Left renal cortex interstitium (tissue), 4 donors: ENCODE data around the gene LTO1. TPM values are rescaled to one million over a fixed set of nuclear protein-coding genes. Genes with fewer than 3 reads are reported as not detected.

ENCODE experiments used
- DNase-seq, 4 donors: peaks; one replicate each; pipeline ENCODE4 v3.0.0-alpha.2; 2013; ENCODE audit warnings: low read depth in 4 of 4, low spot score in 2 of 4, missing footprints in 1 of 4
- polyA plus RNA-seq, 4 donors: library from polyadenylated mRNA; unstranded; fragments of 120-200 nt; gene quantifications; one replicate each; pipeline ENCODE4 v1.2.1, GENCODE V29; 2013; ENCODE audit not compliant: insufficient read length in 4 of 4

Gene LTO1, protein sequence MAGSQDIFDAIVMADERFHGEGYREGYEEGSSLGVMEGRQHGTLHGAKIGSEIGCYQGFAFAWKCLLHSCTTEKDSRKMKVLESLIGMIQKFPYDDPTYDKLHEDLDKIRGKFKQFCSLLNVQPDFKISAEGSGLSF
- polyA plus RNA-seq: 10 to 100 TPM; 18.7 to 35.7 (median 30.0) TPM

DNA sequence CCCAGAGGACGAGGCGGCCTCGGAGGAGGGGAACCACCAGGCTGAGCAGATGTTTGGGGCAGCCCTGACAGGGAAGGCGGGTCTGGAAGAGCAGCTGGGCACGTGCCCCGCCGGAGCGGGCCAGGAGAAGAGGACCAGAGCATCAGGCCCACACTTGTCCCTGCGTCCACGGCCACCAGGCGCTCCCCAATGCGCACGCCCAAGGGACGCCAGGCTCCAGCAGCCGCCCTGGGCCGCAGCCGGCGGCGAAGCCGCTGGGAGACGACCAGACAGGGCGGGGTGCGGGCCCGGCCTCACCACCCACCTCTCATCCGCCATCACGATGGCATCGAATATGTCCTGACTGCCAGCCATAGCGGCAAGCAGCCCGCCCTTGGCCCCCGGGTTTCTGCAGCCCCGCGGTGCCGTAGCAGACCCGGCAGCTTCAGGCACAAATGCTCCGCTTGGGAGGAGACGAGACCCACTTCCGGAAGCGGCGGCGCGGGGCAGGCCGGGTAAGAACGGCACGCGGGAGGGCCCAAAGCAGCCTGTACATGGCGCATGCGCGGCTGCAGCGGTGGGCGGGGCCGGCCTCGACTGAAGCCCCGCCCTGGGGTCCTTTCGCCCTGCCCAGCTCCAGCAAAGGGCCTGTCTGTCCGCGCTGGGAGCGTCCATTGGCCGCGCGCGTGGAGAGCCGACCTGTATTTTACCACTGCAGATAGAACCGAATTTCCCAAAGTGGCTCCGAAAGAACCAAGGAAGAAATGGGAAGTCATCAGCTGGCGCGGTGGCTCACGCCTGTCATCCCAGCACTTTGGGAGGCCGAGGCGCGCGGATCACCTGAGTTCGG lies at the start of gene LTO1:
LTO1 (minus strand) TSS at position 468 of the 829 bp plus-strand sequence; CDS start at position 354, 114 bp downstream.
- DNase-seq: peak; percentile 77 to 92 (median 90)

DNA sequence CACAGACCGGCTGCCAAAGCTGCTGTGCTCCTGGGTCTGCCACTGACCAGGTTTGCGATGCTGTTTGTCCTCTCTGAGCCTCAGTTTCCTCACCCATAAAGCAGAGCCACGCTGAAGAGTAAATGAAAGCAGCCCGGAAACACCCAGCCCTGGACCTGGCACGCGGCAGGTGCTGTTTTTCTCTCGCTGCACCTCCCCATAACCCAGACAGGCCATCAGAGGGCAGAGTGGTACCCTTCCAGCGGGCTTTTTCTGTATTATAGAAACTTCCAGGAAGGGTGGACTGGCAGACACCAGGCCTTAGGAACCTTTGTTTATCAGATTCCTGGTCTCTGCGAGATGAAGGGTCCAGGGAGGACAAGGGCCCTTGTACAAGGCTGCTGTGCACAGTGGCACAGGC lies 46.6 kb upstream of the LTO1 start:
- DNase-seq: no peak

DNA sequence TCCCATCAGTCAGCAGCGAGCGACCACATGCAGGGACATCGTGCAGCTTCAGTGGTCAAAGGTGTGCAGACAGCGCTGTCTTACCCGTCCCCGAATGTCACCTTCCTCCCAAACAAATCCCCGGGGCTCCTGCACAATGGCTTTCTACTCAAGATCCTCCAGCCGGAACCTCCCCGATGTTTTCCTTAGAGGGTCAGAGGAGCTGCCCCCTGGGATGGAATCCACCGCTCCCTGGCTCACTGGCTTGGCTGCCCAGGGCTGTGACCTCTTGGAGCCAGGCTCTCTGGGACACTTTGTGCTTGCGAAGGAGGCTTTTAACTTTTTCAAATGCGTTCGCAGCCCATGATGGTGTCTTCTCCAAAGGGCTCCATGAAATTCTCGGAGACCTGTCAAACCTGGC lies 46.0 kb upstream of the LTO1 start:
- DNase-seq: no peak

DNA sequence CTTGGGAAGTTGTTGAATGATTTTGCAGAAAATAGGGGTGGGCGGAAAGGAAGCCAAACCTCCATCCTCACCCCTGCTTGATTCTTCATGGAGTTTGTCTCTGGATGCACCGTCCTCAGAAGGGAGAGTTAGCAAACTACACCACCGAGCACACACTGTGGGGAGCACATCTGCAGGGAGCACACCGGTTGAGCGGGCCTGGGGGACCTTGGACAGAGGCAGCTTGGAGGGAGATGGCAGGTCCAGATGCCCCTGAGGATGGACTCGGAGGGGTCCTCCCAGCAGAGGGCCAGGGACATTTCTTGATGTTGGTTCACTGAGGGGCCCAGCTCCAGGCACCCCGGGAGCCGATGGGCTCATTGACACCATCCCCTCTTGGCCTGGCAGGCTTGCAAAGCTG lies 43.8 kb upstream of the LTO1 start:
- no peak for DNase-seq

DNA sequence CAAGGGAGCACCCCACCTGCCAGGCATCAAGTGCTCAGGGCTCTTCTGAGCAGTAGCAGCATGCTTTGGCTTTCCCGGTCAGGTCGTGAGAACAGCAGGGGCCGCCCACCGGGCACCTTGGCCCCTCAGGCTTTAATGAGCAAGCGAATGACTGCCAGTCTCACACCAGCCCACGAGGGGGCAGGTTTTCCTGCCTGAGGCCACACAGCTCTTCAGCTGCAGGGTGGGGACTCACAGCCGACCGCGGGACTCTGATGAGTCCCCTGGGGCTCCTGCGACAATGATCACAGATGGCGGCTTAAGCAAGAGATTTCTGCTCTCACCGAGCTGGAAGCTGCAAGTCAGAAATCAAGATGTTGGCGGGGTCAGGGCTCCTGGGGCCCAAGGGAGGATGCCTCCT lies 43.0 kb upstream of the LTO1 start:
- no peak for DNase-seq

DNA sequence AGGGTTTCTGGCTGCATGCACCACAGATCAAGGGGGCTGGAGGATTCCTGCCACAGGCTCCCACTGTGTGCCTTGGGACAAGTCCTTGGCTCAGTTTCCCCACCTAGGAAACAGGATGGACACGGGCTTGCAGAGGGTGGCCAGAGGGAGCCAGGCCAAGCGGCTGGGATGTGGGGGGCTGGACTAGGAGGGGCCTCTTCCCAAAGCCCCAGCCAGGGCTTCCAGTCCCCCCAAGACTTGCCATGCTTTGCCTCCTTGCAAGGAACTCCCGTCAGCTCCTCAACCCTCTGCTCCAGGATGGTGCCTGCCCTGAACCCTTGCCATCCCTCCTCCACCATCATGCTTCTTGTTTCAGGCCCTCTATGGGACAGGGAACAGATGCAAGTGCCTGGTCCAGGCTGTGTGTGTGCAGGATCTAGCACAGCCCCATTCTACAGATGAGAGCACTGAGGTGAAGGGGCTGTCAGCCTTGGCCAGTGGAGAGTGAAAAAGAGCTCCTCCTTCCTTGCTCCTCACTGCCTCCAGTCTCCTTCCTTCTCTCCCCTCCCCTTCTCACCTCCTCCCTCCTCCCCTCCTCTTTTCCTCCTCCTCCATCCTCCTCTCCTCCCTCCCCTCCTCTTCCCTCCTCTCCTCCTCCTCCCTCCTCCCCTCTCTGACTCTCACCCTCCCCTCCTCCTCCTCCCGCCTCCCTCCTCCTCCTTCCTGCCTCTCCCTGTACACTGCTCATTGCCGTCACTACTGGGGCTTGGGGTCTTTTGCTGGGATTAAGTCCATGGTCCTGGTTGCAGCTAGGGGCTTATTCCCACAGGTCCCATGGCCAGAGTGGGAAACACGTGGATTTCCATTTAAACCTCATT lies 42.0 kb upstream of the LTO1 start:
- no peak for DNase-seq

DNA sequence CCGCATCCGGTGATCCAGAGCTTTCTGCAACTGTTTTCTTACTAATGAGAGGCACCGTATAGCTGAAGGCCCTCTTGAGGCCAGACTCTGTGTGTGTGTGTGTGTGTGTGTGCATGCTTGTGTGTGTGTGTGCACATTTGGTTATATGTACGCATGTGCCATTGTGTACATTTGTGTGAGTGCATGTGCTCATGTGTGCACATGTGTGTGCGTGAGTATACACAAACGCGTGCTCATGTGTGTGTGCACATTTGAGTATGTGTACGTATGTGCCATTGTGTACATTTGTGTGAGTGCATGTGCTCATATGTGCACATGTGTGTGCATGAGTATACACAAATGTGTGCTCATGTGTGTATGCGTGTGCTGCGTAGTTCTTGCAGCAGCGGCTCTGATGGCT lies 40.9 kb upstream of the LTO1 start:
- DNase-seq: no peak

DNA sequence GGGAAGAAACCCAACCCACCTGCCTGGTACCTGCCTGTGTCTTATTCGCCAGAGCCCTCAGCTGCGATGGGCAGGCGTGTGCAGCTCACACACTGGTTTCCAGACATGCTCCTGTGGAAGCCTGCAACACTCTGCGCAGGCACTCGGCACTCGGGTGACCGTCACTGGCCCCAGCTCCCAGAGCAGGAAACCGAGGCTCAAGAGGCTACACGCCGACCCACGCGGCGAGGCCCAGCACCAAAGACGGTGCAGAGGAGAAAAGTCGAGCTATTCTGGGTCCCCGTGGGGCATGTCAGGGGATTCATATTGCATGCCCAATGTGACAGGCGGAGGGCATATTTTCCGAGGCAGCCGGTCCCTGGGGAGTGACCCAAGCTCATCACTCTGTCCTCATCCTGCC lies 40.3 kb upstream of the LTO1 start:
- no peak for DNase-seq

DNA sequence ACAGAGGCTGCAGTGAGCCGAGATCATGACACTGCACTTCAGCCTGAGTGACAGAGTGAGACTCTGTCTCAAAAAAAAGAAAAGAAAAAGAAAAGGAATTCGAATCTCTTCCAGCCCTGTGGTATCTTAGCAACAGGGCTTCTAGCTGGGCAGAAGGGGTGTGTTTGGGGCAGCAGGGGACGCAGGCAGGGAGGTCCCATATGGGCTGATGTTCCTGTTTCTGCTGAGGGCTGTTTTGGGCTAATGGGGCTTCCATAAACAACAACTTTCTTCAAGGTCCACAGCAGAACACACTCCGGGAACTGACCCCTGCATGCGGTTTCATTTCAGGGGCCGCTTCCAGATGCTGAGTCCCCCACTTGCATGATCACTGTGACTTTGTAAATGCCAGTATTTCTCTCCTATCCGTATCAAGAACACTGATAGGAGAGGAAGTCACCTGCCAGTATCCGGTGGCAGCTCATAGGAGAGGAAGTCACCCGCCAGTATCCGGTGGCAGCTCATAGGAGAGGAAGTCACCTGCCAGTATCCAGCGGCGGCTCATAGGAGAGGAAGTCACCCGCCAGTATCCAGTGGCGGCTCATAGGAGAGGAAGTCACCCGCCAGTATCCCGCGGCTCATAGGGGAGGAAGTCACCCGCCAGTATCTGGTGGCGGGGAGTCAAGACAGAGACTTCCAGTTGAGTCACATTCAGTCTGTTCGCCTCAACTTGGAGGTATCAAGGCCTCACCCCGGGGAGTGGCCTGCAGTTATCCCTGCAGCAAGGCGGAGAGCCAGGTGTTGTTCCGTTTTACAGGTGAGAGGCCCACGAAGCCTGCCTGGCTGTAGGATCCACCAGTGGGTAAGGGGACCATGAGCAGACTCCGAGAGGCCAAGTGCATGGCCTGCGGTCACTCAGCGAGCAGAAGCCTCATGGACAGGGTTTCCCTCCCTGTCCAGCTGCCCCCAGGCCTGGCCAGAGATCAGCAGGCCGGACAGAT lies 37.0 kb upstream of the LTO1 start:
- DNase-seq: no peak

DNA sequence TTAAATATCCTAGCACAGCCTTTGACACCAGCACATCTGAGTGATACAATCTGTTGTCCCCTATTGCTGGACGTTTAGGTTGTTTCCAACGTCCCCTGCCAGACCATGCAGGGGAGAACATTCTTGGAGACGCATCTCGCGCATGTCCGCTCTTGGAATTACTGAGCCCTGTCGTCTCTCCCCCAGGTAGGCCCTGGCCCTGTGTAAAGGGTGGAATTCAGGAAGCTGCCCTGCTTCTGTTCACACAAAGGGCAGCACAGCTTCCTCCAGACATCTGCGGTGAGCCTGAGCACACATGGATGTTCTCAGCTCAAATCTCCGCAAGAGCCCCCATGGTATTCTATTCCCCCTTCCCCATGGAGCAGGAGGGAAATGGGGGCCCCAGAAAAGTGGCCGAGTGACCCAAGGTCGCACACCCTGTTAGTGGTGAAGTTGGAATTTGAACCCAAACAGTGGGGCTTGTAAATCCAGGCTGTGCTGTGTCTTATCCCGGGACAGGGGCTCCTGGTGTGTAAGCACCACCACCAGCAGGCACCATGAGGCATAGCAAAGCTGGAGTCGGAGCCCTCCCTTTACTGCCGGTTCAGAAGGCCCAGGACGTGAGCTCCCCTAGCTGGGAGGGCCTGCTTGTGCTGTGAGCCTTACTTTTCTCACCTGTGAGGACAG lies 33.7 kb upstream of the LTO1 start:
- no peak for DNase-seq

DNA sequence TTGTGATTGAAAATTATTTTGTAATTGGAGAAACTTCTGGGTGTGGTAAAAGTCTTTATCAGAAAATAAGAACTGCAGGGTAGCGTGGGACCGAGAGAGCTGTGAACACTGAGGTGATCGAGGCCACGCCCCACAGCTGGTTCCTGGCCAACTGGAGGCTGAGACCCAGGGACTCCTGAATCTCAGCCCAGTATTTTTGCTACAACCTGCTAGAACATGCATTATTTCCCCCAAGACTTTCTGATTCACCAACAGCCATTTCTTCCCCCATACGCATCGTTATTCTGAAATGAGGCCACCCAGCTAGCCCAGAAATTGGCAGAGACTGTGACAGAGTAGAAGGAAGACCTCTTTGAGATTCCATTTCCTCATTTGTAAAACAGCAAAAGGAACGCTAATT lies 32.0 kb upstream of the LTO1 start:
- DNase-seq: no peak

DNA sequence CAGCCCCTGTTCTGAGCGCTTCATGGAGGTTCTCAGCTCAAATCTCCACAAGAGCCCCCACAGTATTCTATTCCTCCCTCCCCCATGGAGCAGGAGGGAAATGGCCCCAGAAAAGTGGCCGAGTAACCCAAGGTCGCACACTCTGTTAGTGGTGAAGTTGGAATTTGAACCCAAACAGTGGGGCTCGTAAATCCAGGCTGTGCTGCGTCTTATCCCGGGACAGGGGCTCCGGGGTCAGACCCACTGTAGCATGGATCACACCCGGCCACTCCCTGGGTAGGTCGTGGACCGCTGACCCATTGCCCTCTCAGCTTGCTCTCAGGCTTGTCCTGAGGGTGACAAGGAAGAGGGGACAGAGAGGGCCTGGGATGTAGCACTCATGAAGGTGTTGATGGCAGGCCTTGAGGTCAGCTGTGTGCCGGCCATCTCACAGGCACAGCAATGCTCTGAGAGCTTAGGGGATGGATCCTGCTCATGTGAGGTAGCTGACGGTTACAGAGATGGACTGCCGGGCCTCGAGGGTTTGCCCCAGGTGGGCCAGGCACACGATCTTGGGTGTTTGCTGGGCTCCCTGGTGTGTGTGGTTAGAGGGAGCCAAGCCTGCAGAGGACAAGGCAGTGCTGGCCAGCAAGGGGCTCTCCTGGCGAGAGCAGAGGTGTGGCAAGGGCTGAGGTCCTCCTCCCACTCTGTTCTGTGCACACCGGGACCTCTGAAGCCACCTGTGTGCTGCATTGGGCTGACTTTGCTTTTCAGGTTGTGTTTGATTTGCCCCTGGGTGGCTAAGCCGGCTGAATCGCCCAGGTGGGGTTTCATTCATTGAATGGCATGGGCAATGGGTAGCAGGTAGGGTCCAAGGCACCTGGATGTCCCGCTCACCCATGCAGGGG lies 31.0 kb upstream of the LTO1 start:
- no peak for DNase-seq

DNA sequence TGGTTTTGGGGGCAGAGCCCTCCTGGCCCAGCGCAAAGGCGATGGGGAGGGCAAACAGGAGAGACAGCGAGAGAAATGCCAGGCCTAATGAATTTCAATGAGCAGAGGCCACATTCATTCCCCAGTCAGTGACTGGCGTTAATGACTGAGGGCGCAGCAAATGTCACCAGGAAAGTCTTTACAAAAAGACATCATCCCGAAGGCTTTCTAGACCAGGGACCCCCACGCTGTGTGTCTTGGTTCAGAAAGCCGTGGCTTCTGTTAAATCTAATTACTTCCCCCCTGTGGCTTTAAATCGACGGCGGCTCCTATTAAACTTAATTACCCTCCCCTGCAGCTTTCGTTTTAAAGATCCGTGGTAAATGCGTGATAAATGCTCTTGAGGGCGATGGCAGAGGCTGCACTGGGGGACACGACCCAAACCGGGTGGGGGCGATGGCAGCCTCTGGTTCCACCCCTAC lies 30.2 kb upstream of the LTO1 start:
- no peak for DNase-seq

DNA sequence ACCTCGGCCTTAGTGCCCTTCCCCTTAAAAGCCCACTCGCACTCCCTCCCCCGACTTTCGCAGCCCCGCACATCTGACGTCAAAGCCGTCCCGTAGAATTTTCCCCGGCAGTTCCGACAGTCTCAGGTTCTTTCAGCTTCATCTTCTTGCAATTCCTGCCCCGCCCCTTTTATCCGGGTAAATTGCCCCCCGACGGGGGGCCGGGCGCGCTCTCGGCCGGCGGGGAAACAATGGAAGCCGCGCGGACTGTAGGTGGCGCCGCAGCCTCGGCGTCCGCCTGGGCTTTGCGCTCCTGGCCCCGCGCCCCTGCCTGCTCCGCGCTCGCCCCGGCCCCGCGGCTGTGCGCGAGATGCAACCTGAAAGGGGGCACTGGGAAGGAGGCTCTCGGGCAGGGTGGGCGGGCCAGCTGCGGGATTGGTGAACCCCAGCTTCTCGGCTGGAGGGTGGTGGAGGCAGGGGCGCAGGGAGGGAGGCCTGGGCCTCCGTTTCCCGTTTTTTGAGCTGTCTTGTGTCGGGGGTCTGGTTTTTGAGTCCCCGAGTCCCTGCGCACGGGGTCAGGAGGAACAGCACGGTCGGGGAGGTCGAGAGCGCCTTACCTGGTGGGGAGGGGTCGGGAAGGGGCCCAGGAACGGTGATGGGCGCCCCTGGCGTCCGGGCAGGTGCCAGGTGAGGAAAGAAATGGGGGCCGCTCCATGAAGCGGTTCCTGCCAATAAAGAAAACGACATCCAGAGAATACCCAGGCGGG lies 29.5 kb upstream of the LTO1 start:
- no peak for DNase-seq

DNA sequence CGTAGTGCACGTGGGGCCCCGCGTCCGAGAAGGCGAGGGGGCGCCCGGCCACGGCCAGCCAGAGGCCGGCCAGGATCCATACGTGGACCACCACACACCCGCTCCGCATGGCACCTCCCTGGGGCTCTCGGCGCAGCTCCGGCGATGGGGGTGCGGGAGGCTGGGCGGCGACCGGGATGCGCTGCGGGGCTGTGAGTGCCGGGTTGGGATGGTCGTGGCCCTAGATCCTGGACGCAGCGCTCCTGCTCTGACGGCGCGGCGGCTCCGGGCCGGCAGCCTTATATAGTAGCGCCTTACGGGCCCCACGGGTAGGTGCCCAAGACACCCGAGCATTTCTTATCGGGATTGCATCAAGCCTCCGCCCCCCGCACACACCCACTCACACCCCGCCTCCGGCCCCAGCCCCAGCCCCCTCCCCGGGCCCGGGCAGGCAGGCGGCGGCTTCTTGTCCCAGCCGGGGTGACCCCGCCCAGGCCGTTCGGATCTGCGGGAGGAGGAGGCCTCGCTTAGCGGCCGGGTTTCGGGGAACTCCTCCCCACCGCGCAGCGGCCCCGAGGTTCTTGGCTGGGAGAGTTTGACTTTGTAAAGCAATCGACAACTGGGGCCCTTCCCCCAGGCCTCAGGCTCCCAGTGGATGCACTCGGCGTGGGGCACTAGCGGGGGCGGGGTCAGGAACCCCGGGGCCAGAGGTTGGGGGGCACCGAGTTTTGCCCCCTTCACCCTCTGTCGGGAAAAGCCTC lies 28.8 kb upstream of the LTO1 start, which contains the start of gene FGF19:
FGF19 (minus strand) TSS at position 255 of the 740 bp plus-strand sequence; CDS start at position 109, 146 bp downstream.
- DNase-seq: no peak

DNA sequence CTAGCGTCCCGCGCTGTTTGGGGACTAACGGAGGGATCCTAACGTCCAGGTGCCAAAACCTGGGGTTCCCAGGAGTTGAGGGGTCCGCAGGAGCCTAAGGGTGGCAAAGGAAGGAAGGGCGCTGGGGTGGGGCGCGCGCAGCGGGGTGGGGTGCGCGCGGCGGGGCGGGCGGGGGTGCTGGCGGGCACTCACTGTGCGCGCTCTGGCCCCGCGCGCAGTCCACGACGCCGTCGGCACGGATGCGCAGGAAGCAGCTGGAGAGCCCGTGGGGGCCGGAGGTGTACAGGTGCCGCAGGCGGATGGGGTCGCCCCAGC lies 28.3 kb upstream of the LTO1 start:
- no peak for DNase-seq

DNA sequence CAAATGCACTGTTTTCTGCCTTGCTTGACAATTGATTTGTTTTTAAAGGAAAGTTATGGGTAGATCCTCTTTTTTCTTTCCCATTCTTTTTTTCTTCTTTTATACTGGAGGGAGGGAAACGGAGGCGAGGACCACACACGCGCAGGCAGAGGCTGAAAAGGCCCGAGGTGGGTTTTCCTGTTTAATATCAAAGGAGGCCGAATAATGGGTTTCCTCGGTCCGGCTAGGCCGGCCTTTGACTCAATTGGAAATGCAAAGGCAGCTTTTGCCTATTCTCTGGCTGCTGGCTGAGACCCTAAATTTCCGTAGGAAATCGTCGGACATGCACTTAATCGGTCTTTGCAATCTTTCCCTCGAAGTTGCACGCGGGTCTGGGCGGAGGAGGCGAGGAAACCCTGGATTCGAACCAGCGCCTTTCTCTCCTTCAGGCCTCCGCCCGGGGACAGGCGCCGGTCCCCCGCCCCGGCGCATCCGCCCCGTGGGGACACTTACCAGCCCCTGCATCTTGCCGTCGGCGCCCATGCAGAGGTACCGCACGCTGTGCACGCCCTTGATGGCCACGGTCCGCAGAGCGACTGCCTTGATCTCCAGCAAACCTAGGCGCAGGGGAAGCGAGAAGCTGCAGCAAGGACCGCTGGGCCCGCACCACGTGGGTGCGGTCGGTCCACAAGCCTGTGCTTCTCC lies 27.8 kb upstream of the LTO1 start:
- no peak for DNase-seq
